IPS DF 4.7 (cell line): ENCODE data around the gene USP51.
"Not testable (repeated sequence)": the region's sequence is repeated elsewhere in the genome, so short reads cannot be mapped to it uniquely, and the experiment has no call there.

Experiments used
- DNase-seq: peaks from one replicate; pipeline ENCODE4 v3.0.0-alpha.2; 2013; ENCODE audit warnings: low spot score; ENCODE audit errors: extremely low read depth

The USP51 gene

GRCh38 chrX:55489314-55490009 lies at the start of gene USP51:
Gene USP51 (minus strand): TSS chrX:55489848. CDS start chrX:55488939, 909 bp downstream.
- DNase-seq = no peak

- DNase-seq = no peak
Measured at GRCh38 chrX:55524487-55524886, 34.8 kb upstream of the USP51 start.

GRCh38 chrX:55523356-55523755 lies 33.7 kb upstream of the USP51 start:
- no peak for DNase-seq

GRCh38 chrX:55522596-55523276 lies 33.1 kb upstream of the USP51 start:
- DNase-seq = no peak

- DNase-seq = no peak
Measured at GRCh38 chrX:55521687-55522086, 32.0 kb upstream of the USP51 start.

- DNase-seq = not testable (repeated sequence)
Measured at GRCh38 chrX:55516794-55517481, 27.3 kb upstream of the USP51 start.

GRCh38 chrX:55513045-55513737 lies 23.5 kb upstream of the USP51 start:
- DNase-seq = not testable (repeated sequence)

GRCh38 chrX:55508410-55509152 lies 18.9 kb upstream of the USP51 start:
- not testable (repeated sequence) for DNase-seq

- DNase-seq = not testable (repeated sequence)
Measured at GRCh38 chrX:55507699-55508098, 18.1 kb upstream of the USP51 start.

GRCh38 chrX:55507010-55507409 lies 17.4 kb upstream of the USP51 start:
- not testable (repeated sequence) for DNase-seq

- no peak for DNase-seq
Measured at GRCh38 chrX:55490974-55491373, 1.3 kb upstream of the USP51 start.

GRCh38 chrX:55490121-55490520 lies 473 bp upstream of the USP51 start:
- no peak for DNase-seq

GRCh38 chrX:55488593-55489313 lies 895 bp downstream of the USP51 start:
- no peak for DNase-seq

GRCh38 chrX:55488006-55488592 lies 1.5 kb downstream of the USP51 start:
- DNase-seq = no peak

- no peak for DNase-seq
Measured at GRCh38 chrX:55487143-55487542, 2.5 kb downstream of the USP51 start.

- DNase-seq = no peak
Measured at GRCh38 chrX:55486736-55487135, 2.9 kb downstream of the USP51 start.

- no peak for DNase-seq
Measured at GRCh38 chrX:55484948-55485347, 4.7 kb downstream of the USP51 start.

GRCh38 chrX:55480390-55481062 lies 9.1 kb downstream of the USP51 start:
- DNase-seq = no peak

GRCh38 chrX:55479956-55480355 lies 9.7 kb downstream of the USP51 start:
- not testable (repeated sequence) for DNase-seq
